ENCODE results near the gene ARMC12.

The ARMC12 gene

GRCh38 chr6:35775031-35775430 lies 38.2 kb downstream of the ARMC12 start:
- DNase-seq (ENCODE audit: low read depth, low spot score): no peak

GRCh38 chr6:35776364-35777215 lies 39.8 kb downstream of the ARMC12 start, which contains the start of gene CLPSL2:
TSS of gene CLPSL2 (plus strand) at chr6:35776598. CDS start at chr6:35776619, 21 bp downstream.
- DNase-seq (ENCODE audit: low read depth, low spot score): no peak

GRCh38 chr6:35777356-35778102 lies 40.7 kb downstream of the ARMC12 start:
- no peak for DNase-seq (ENCODE audit: low read depth, low spot score)

GRCh38 chr6:35778437-35778836 lies 41.6 kb downstream of the ARMC12 start:
- DNase-seq (ENCODE audit: low read depth, low spot score): no peak

GRCh38 chr6:35780719-35781118 lies 43.9 kb downstream of the ARMC12 start, which contains the start of gene CLPSL1:
TSS of gene CLPSL1 (plus strand) at chr6:35781019. CDS start at chr6:35781111, 92 bp downstream.
- no peak for DNase-seq (ENCODE audit: low read depth, low spot score)

GRCh38 chr6:35781290-35781689 lies 44.5 kb downstream of the ARMC12 start:
- no peak for DNase-seq (ENCODE audit: low read depth, low spot score)

- no peak for DNase-seq (ENCODE audit: low read depth, low spot score)
Observed at GRCh38 chr6:35782424-35782823, 45.6 kb downstream of the ARMC12 start.

- no peak for DNase-seq (ENCODE audit: low read depth, low spot score)
Observed at GRCh38 chr6:35784200-35784599, 47.4 kb downstream of the ARMC12 start.

- DNase-seq (ENCODE audit: low read depth, low spot score): no peak
Observed at GRCh38 chr6:35786272-35786671, 49.4 kb downstream of the ARMC12 start.

- DNase-seq (ENCODE audit: low read depth, low spot score): no peak
Observed at GRCh38 chr6:35786810-35787209, 50.0 kb downstream of the ARMC12 start.

- no peak for DNase-seq (ENCODE audit: low read depth, low spot score)
Observed at GRCh38 chr6:35787266-35788218, 50.7 kb downstream of the ARMC12 start.

- no peak for DNase-seq (ENCODE audit: low read depth, low spot score)
Observed at GRCh38 chr6:35788423-35788982, 51.7 kb downstream of the ARMC12 start.

- DNase-seq (ENCODE audit: low read depth, low spot score): no peak
Observed at GRCh38 chr6:35790683-35791082, 53.9 kb downstream of the ARMC12 start.

- DNase-seq (ENCODE audit: low read depth, low spot score): no peak
Observed at GRCh38 chr6:35794536-35795452, 58.0 kb downstream of the ARMC12 start.

GRCh38 chr6:35795453-35796071 lies 58.7 kb downstream of the ARMC12 start:
- no peak for DNase-seq (ENCODE audit: low read depth, low spot score)

GRCh38 chr6:35796236-35796635 lies 59.4 kb downstream of the ARMC12 start:
- no peak for DNase-seq (ENCODE audit: low read depth, low spot score)

- no peak for DNase-seq (ENCODE audit: low read depth, low spot score)
Observed at GRCh38 chr6:35797837-35798526, 61.1 kb downstream of the ARMC12 start.
